H1 (cell line): ENCODE measurements around the gene KDM1A.

Source experiments
- ATF3 ChIP-seq: IDR thresholded peaks from 2 replicates; pipeline ENCODE4 v1.6.1; 2011; ENCODE audit warnings: low read depth, mild to moderate bottlenecking, low read length; ENCODE audit not compliant: insufficient read depth
- CTCF ChIP-seq, 3 experiments: IDR thresholded peaks; 1 replicate in 2 of 3; 2 replicates in 1 of 3; pipeline versions ENCODE4 v1.5.1 to v1.6.1; 2011; ENCODE audit warnings: low read length in 3 of 3, mild to moderate bottlenecking in 3 of 3, inconsistent platforms in 2 of 3, low read depth in 1 of 3, moderate library complexity in 1 of 3; ENCODE audit not compliant: insufficient read depth in 1 of 3; ENCODE audit errors: control extremely low read depth in 1 of 3
- EP300 ChIP-seq, 2 experiments: IDR thresholded peaks; 1 replicate in 1 of 2; 2 replicates in 1 of 2; pipeline ENCODE4 v1.6.1; 2011 to 2012; ENCODE audit warnings: low read depth in 2 of 2, low read length in 2 of 2, mild to moderate bottlenecking in 2 of 2, borderline replicate concordance in 1 of 2, inconsistent platforms in 1 of 2, moderate library complexity in 1 of 2
- EZH2 ChIP-seq: fragments of 200-600 bp; sonication (generic); IDR thresholded peaks from 2 replicates; pipeline ENCODE4 v1.7.1; 2012; ENCODE audit warnings: low read depth, mild to moderate bottlenecking, moderate library complexity, low read length, inconsistent platforms; ENCODE audit not compliant: severe bottlenecking
- GABPA ChIP-seq: IDR thresholded peaks from 2 replicates; pipeline ENCODE4 v1.6.1; 2011; ENCODE audit warnings: mild to moderate bottlenecking, low read length, moderate library complexity, borderline replicate concordance; ENCODE audit not compliant: insufficient read depth
- JUND ChIP-seq: IDR thresholded peaks from 2 replicates; pipeline ENCODE4 v1.6.1; 2011; ENCODE audit warnings: mild to moderate bottlenecking, improper control_type of control experiment, low read length
- POLR2A ChIP-seq, 2 experiments: IDR thresholded peaks; 1 replicate in 1 of 2; 2 replicates in 1 of 2; pipeline ENCODE4 v1.6.1; 2011; ENCODE audit warnings: low read depth in 2 of 2, low read length in 2 of 2, mild to moderate bottlenecking in 2 of 2; ENCODE audit errors: control extremely low read depth in 1 of 2
- RFX5 ChIP-seq: IDR thresholded peaks from 2 replicates; pipeline ENCODE4 v1.6.1; 2011; ENCODE audit warnings: low read depth, low read length, improper control_type of control experiment, borderline replicate concordance
- TAF1 ChIP-seq: IDR thresholded peaks from 2 replicates; pipeline ENCODE4 v1.6.1; 2011; ENCODE audit warnings: mild to moderate bottlenecking, low read depth, low read length
- USF2 ChIP-seq: IDR thresholded peaks from 2 replicates; pipeline ENCODE4 v1.6.1; 2011; ENCODE audit warnings: low read length, improper control_type of control experiment

GRCh38 chr1:23088027-23088426, 68.8 kb downstream of the KDM1A start:
- TF ChIP-seq CTCF (IDR thresholded peaks at IDR 0.05; ENCODE audit: control extremely low read depth in 1 of 3, insufficient read depth in 1 of 3, low read depth in 1 of 3, low read length in 3 of 3) = no peak
- TF ChIP-seq JUND = no peak
- TF ChIP-seq EZH2 = no peak
- TF ChIP-seq POLR2A (IDR thresholded peaks at IDR 0.05; ENCODE audit: control extremely low read depth in 1 of 2, low read depth in 2 of 2, low read length in 2 of 2) = no peak
- TF ChIP-seq TAF1 = no peak
- TF ChIP-seq USF2 = no peak
- no peak for TF ChIP-seq EP300 (IDR thresholded peaks at IDR 0.05; ENCODE audit: borderline replicate concordance in 1 of 2, low read depth in 2 of 2, low read length in 2 of 2)
- TF ChIP-seq ATF3 = no peak
- no peak for TF ChIP-seq GABPA
- TF ChIP-seq RFX5 = no peak
